Activated naive CD4-positive, alpha-beta T cell treated with anti-CD3 and anti-CD28 coated beads for 36 hours (primary cell): Measurements from ENCODE around the gene METAP1D. TPM values are rescaled to one million over a fixed set of nuclear protein-coding genes. Genes with fewer than 3 reads are reported as not detected.

Experiments
- CTCF ChIA-PET: fragments of 350-600 bp; sonication (Branson Sonifier 250); formaldehyde crosslinking; loops from one replicate; lab custom pipeline; 2021; ENCODE audit warnings: antibody characterized with exemption; lab: Charles Lee
- DNase-seq: peaks from one replicate; pipeline ENCODE4 v3.0.0-alpha.2; 2020
- H3K27ac Mint-ChIP-seq: one replicate; pipeline ENCODE4 v1.8.0; 2021; ENCODE audit warnings: mild to moderate bottlenecking, mixed read lengths
- H3K27me3 Mint-ChIP-seq: one replicate; pipeline ENCODE4 v1.8.0; 2021; ENCODE audit warnings: low read depth, mixed read lengths
- H3K36me3 Mint-ChIP-seq: one replicate; pipeline ENCODE4 v1.8.0; 2021; ENCODE audit warnings: low read depth, mixed read lengths
- H3K4me1 Mint-ChIP-seq: one replicate; pipeline ENCODE4 v1.8.0; 2021; ENCODE audit warnings: low read depth, mixed read lengths
- H3K4me3 Mint-ChIP-seq: one replicate; pipeline ENCODE4 v1.8.0; 2021; ENCODE audit warnings: mild to moderate bottlenecking, moderate library complexity, mixed read lengths
- H3K9me3 Mint-ChIP-seq: one replicate; pipeline ENCODE4 v1.8.0; 2021; ENCODE audit warnings: mixed read lengths
- intact Hi-C: fragments of 100-400 bp; cut with micrococcal nuclease; formaldehyde crosslinking; loops from one replicate; pipeline ENCODE4 v1.15.1; 2023
- total RNA-seq, 2 experiments: library from RNA; stranded (reverse); gene quantifications; one replicate each; pipeline ENCODE4 v1.2.3, GENCODE V29; 2021

METAP1D gene
- total RNA-seq, 2 experiments from 2014 or later, result 2.5 to 3.4 TPM

DNA sequence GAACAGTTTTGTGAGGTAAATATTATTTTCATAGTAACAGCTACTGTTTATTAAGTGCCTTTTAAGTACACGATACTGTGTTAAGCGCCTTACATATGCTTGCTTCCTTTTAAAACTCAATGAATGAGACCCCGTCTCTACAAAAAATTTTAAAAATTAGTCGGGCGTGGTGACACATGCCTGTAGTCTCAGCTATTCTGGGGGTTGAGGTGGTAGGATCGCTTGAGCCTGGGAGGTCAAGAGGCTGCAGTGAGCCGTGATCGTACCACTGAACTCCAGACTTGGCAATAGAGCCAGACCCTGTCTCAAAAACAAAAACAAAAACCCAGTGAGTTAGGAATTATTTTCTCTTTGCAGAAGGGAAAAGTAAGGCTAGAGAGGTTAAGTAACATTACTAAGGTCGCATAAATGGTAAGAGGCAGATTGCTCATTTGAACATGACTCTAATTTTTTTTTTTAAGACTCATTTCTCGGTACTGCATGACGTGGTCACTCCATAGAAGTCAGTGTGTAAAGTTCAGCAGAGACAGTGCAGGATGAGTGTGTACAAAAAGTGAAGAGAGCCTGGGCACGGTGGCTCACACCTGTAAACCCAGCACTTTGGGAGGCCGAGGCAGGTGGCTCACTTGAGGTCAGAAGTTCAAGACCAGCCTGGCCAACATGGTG lies 1.1 kb downstream of the METAP1D start:
- peaks cover 25% of the 10 kb centered on the region for H3K4me1 Mint-ChIP-seq
- peak overlapping the region; percentile 94 for H3K4me3 Mint-ChIP-seq
- no peak overlapping the region for H3K27ac Mint-ChIP-seq
- intact Hi-C loops, result loop anchor here (2.0 kb wide), 1 partner anchor 102 kb away; the partner anchor contains the start of gene DLX2
- CTCF ChIA-PET, result interaction anchor here (0.6 kb wide), 1 partner anchor 149 kb away, joined by 4 read pairs; no protein-coding TSS in a partner anchor
- H3K27me3 Mint-ChIP-seq, result no peaks in the 10 kb centered on the region
- DNase-seq, result no peak
- peaks cover 2% of the 10 kb centered on the region for H3K36me3 Mint-ChIP-seq
- H3K9me3 Mint-ChIP-seq, result no peaks in the 10 kb centered on the region

DNA sequence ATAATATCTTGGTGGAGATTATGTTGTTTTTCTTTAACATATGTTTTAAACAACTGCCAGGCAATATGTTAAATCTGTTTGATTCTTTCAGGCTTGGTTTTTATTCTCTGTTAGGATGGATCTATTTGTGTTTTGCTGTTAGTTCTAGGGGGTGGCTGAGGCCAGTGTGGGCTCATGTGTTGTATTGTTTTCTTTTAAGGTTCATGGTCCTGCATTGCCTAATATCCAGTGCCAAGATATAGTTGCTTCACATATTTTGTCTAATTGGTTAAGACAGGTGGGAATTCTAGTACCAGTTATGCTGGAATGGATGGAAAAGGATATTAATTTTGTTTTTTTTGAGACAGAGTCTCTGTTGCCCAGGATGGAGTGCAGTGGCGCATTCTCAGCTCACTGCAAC lies 7.6 kb downstream of the METAP1D start:
- CTCF ChIA-PET, result no interaction called here
- H3K36me3 Mint-ChIP-seq, result peaks cover 12% of the 10 kb centered on the region
- H3K9me3 Mint-ChIP-seq, result no peaks in the 10 kb centered on the region
- H3K4me3 Mint-ChIP-seq, result no peak overlapping the region
- peaks cover 8% of the 10 kb centered on the region for H3K4me1 Mint-ChIP-seq
- H3K27ac Mint-ChIP-seq, result no peak overlapping the region
- no peaks in the 10 kb centered on the region for H3K27me3 Mint-ChIP-seq
- no peak for DNase-seq
- intact Hi-C loops, result no loop called here

DNA sequence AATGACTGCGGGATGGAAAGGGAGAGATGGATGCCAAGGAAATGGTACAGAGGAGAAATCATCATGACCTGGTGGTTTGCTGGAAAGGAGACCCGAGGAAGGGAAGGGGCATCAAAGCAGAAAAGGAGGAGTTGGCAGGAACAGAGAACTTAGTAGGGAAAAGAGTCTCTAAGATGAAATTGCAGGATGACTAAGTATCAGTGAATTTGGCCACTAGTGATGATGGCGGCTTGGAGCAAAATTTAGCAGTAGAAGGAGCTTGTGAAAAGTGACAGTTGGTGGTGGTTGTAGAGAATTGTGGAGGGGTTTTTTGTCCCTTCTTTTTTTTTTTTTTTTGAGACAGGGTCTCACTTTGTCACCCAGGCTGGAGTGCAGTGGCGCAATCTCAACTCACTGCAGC lies 10.1 kb downstream of the METAP1D start:
- no peak for DNase-seq
- Mint-ChIP-seq H3K27me3 (no peaks in the 10 kb centered on the region), H3K36me3 (peaks cover 14% of the 10 kb centered on the region), H3K4me1 (peaks cover 8% of the 10 kb centered on the region), H3K9me3 (no peaks in the 10 kb centered on the region), H3K27ac (no peak overlapping the region), H3K4me3 (no peak overlapping the region)
- intact Hi-C loops, result no loop called here
- CTCF ChIA-PET, result interaction anchor here (0.7 kb wide), 1 partner anchor 109 kb away, joined by 5 read pairs; no protein-coding TSS in a partner anchor

DNA sequence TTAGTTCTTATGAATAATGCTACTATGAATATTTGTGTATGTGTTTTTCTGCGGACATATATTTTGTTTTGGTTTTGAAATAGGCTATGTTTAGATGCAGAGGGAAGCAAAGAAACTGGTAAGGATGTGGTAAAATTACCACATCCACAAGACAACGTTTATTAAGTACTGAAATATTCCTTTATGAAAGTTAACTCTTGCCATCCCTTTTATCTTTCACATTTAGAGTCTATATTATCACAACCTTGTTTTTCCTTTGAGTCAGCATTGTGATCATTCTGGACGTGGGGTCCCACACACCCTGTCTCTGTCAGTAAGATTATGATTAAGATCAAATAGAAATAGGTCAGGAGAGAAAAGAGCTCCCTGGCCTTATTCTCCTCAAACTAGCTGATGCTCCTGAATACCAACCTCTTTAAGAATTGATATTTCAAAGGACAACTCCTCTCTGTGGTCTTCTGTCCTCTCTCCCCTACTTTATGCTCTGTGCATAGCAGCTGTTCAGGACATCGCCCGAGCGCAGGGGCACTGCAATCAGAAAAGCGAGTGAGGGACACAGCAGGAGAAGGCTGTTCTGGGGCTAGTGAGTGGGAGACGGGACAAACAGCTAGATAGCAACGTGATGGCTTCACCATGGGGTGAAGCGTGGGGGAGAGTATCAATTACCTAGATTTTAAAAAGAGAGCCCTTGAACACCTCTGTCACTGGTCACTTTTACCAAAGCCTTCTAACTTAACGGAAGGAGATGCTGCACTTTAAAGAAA lies 12.2 kb downstream of the METAP1D start:
- no peak overlapping the region for H3K4me3 Mint-ChIP-seq
- peaks cover 8% of the 10 kb centered on the region for H3K4me1 Mint-ChIP-seq
- intact Hi-C loops, result no loop called here
- no peaks in the 10 kb centered on the region for H3K9me3 Mint-ChIP-seq
- no peak for DNase-seq
- no peaks in the 10 kb centered on the region for H3K27me3 Mint-ChIP-seq
- H3K27ac Mint-ChIP-seq, result no peak overlapping the region
- CTCF ChIA-PET, result no interaction called here
- H3K36me3 Mint-ChIP-seq, result peaks cover 13% of the 10 kb centered on the region

DNA sequence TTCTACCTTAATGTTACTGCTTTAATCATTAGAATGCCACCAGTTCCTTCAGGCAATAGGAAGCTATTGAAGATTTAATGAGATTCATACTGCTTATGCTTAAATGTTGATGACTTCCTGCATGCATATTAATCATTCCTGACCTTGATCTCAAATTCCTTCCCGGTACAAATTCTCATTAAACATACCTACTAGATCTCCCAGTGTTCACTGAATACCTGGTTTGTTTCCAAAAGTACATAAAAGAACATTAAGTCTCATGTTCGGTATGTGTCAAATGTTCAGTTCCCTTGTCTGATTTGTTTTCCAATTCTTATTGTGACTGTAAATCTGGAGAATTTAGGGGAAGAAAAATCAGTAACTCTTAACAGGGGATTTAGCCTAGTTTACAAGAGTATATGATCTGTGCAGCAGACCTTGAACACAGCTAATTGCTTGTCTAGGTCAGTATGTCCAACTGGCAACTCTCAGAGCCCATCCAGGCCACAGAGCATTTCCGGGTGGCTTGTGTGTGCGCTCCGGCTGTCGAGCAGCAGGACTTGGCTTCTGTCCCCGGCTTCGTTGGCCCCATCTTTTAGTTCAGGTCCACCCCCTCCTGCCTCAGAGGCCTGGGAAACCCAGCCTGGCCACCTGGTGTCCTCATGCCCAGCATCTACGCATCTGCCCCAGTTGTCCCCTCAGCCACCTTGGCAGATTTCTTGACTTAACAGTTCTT lies 13.1 kb downstream of the METAP1D start:
- H3K27ac Mint-ChIP-seq, result no peak overlapping the region
- no peak overlapping the region for H3K4me3 Mint-ChIP-seq
- intact Hi-C loops, result no loop called here
- DNase-seq, result no peak
- H3K27me3 Mint-ChIP-seq, result no peaks in the 10 kb centered on the region
- peaks cover 11% of the 10 kb centered on the region for H3K36me3 Mint-ChIP-seq
- CTCF ChIA-PET, result no interaction called here
- H3K4me1 Mint-ChIP-seq, result peaks cover 8% of the 10 kb centered on the region
- H3K9me3 Mint-ChIP-seq, result no peaks in the 10 kb centered on the region

DNA sequence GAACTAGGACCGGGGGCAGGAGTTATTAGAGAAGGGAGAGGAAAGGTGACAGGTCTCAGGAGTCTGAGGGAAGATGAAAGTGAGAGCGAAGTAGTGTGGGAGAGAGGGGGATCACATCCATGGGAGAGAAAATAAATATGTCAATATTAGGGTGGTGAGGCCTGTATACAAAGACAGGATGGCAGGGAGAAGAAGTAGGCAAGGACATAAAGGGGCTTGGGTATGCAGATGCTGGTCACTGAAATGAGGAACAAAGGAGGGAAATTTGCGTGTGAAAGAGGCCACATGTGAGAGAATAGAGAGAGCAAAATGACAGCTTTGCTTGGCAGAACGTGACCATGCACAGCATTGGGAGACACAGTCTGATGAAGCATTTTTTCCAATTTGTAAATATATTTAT lies 13.6 kb downstream of the METAP1D start:
- intact Hi-C loops, result no loop called here
- peaks cover 8% of the 10 kb centered on the region for H3K4me1 Mint-ChIP-seq
- no peaks in the 10 kb centered on the region for H3K9me3 Mint-ChIP-seq
- peaks cover 11% of the 10 kb centered on the region for H3K36me3 Mint-ChIP-seq
- DNase-seq, result no peak
- CTCF ChIA-PET, result interaction anchor here (0.7 kb wide), 1 partner anchor 246 kb away, joined by 3 read pairs; no protein-coding TSS in a partner anchor
- no peak overlapping the region for H3K4me3 Mint-ChIP-seq
- H3K27me3 Mint-ChIP-seq, result no peaks in the 10 kb centered on the region
- H3K27ac Mint-ChIP-seq, result no peak overlapping the region

DNA sequence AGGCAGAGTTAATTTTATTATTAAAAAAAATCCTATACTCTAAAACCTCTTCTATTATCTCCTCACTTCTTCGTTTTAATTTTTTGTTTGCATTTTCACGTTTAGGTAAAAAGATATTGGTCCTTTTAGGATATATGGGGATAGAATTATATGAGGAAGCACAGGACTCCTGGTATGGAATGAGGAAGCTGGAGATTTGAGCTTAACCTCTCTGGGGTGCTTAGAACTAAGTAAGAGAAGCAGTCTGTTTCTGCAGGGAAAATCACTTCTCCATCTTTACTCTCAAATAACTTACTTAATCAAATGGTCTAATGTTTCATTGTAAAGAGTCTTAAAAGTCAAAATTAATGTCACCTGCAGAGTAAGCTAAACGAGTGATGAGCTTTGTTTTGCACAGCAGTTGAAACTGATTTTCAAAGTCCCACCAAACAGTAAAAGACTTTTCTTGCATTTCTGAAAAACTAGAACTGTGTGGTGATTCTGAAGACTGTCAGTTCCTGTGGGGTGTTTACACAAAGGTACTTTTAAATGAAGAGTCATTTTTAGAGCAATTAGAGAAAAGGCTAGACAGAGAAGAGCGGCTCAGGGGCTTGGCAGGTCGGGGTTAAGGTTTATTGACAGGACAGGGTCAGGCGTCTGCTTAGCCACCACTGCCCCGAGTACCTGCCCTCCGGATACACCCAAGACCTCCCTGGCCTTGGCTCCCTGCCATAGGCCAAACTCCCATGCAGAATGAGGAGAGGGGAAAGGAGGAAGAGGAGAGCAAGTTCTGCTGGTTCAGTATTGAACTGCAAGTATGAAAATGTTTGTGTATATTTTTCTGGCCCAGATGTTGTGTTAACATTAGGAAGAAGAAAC lies 21.6 kb downstream of the METAP1D start:
- DNase-seq, result no peak
- Mint-ChIP-seq H3K27me3 (no peaks in the 10 kb centered on the region), H3K9me3 (no peaks in the 10 kb centered on the region), H3K27ac (no peak overlapping the region), H3K4me1 (peaks cover 2% of the 10 kb centered on the region), H3K36me3 (peaks cover 2% of the 10 kb centered on the region), H3K4me3 (no peak overlapping the region)
- intact Hi-C loops, result no loop called here
- CTCF ChIA-PET, result no interaction called here

DNA sequence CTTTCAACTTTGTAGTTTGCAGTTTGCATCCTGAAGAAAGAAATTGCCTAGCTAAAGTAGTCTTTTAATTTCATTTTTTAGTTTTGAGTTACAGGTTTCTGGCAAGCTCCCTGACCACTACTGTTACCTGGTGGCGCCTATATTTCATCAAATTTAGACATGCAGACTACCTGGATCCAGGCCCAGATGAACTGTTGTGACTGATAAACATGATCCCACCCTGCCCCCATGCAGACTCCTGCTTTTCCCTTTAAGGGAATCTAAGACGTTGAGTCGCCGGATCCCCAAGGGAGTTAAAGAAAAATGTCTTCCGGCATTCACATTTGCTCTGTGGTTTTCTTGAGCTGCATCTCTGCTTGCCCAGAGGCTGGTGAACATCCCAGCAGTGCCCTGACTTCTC lies 22.2 kb downstream of the METAP1D start:
- CTCF ChIA-PET, result no interaction called here
- no peaks in the 10 kb centered on the region for H3K27me3 Mint-ChIP-seq
- no peak overlapping the region for H3K4me3 Mint-ChIP-seq
- H3K27ac Mint-ChIP-seq, result no peak overlapping the region
- peaks cover 2% of the 10 kb centered on the region for H3K4me1 Mint-ChIP-seq
- H3K36me3 Mint-ChIP-seq, result peaks cover 2% of the 10 kb centered on the region
- intact Hi-C loops, result no loop called here
- DNase-seq, result no peak
- H3K9me3 Mint-ChIP-seq, result no peaks in the 10 kb centered on the region

DNA sequence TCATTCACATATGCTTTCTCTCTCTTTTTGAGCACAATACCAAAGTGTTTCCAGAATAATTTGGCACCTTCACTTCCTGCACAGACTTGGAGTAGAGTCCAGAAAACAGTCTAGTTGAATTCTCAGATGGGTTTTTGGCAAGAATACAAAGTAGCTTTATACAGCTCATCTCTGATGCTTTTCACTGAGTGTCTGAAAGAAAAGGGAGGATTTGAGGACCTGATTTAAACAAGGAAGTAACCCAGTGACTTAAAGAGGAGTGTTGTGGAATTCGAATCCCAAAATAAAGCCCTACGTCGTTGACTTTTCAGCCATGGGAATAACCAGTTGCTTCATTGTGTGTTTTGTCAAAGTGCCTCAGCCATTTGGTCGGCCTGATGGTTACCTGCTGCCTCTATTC lies 31.8 kb downstream of the METAP1D start:
- H3K36me3 Mint-ChIP-seq, result no peaks in the 10 kb centered on the region
- H3K27ac Mint-ChIP-seq, result no peak overlapping the region
- DNase-seq, result no peak
- H3K9me3 Mint-ChIP-seq, result no peaks in the 10 kb centered on the region
- H3K4me1 Mint-ChIP-seq, result no peaks in the 10 kb centered on the region
- intact Hi-C loops, result no loop called here
- H3K4me3 Mint-ChIP-seq, result no peak overlapping the region
- CTCF ChIA-PET, result no interaction called here
- H3K27me3 Mint-ChIP-seq, result no peaks in the 10 kb centered on the region

DNA sequence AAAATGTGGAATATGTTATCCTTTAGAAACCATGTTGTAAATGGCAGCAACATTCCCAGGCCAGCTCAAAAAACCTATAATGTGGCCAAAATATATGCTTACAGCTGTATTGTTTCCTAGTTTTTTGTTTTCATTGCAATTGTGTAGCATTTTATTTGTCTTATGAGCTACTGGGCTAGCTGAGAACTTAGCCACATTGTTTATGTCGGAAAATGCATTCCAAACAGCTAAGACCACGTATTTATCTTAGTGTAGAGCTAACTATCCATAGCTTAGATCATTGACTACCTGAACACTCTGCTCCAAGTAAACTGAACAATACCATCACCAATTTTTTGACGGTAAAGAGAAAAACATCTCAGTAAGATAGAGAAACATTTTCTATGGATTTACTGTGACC lies 38.4 kb downstream of the METAP1D start:
- CTCF ChIA-PET, result interaction anchor here (0.7 to 1.9 kb wide), 3 partner anchors 9 to 463 kb away, joined by 3 to 6 read pairs (median 4); no protein-coding TSS in a partner anchor
- no peaks in the 10 kb centered on the region for H3K27me3 Mint-ChIP-seq
- H3K27ac Mint-ChIP-seq, result no peak overlapping the region

DNA sequence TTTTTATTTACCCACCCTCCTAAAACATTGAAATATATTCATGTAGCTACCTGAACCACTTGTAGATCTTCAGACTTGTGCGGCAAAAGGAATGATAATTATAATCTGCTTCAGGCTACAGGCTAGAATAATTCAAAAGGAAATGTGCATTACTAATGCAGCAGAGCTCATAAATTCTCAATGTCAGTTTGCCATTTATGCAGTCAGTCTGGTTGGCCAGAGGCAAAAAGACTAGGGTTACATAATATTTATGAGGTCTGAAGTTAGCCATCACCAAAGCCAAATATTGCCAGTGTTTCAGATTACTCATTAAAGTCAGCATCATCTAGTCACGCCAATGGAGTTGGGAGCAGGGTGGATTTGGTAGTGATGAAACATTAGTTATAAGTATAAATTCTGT lies 38.9 kb downstream of the METAP1D start:
- no peaks in the 10 kb centered on the region for H3K36me3 Mint-ChIP-seq
- intact Hi-C loops, result no loop called here
- no peaks in the 10 kb centered on the region for H3K9me3 Mint-ChIP-seq
- CTCF ChIA-PET, result interaction anchor here (0.7 to 1.9 kb wide), 3 partner anchors 8 to 463 kb away, joined by 3 to 6 read pairs (median 4); no protein-coding TSS in a partner anchor
- H3K27ac Mint-ChIP-seq, result no peak overlapping the region
- no peak for DNase-seq
- H3K4me1 Mint-ChIP-seq, result no peaks in the 10 kb centered on the region
- H3K4me3 Mint-ChIP-seq, result no peak overlapping the region
- no peaks in the 10 kb centered on the region for H3K27me3 Mint-ChIP-seq

More for the DNA sequence above, 38.4 kb downstream of the METAP1D start:
- Mint-ChIP-seq H3K4me3 (no peak overlapping the region), H3K36me3 (no peaks in the 10 kb centered on the region), H3K4me1 (no peaks in the 10 kb centered on the region), H3K9me3 (no peaks in the 10 kb centered on the region)
- intact Hi-C loops, result no loop called here
- no peak for DNase-seq
